GM10266 (cell line): ENCODE measurements around the gene RERG.
"Not testable (repeated sequence)": the region's sequence is repeated elsewhere in the genome, so short reads cannot be mapped to it uniquely, and the experiment has no call there.

Source experiments
- DNase-seq: peaks from one replicate; pipeline ENCODE4 v3.0.0; 2012; ENCODE audit errors: extremely low spot score
- TF ChIP-seq, protein P1 (sequence below): IDR thresholded peaks from 2 replicates; pipeline ENCODE4 v1.5.1; 2012; ENCODE audit warnings: mild to moderate bottlenecking, low read depth; ENCODE audit not compliant: control insufficient read depth, insufficient read depth; ENCODE audit errors: missing control alignments

The RERG gene

DNA sequence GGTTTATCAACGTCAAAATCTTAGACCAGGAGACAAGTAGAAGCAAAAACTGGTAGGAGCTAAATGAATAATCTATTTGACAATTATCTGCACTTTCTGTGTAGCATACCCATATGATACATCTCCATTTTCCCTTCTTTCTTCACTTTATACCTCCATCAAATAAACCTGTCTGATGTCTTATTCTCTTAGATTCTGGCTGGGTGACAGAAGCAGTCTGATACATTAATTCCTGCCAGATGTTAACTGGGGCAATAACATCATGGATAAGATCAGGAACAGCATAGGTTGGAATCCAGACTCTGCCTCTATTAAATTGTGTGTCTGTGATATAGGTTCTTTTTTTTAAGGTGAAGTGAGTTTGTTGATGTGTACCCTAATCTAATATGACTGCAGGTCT lies 11.7 kb upstream of the RERG start:
- TF ChIP-seq, protein P1, sequence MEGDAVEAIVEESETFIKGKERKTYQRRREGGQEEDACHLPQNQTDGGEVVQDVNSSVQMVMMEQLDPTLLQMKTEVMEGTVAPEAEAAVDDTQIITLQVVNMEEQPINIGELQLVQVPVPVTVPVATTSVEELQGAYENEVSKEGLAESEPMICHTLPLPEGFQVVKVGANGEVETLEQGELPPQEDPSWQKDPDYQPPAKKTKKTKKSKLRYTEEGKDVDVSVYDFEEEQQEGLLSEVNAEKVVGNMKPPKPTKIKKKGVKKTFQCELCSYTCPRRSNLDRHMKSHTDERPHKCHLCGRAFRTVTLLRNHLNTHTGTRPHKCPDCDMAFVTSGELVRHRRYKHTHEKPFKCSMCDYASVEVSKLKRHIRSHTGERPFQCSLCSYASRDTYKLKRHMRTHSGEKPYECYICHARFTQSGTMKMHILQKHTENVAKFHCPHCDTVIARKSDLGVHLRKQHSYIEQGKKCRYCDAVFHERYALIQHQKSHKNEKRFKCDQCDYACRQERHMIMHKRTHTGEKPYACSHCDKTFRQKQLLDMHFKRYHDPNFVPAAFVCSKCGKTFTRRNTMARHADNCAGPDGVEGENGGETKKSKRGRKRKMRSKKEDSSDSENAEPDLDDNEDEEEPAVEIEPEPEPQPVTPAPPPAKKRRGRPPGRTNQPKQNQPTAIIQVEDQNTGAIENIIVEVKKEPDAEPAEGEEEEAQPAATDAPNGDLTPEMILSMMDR: no peak
- DNase-seq: no peak

DNA sequence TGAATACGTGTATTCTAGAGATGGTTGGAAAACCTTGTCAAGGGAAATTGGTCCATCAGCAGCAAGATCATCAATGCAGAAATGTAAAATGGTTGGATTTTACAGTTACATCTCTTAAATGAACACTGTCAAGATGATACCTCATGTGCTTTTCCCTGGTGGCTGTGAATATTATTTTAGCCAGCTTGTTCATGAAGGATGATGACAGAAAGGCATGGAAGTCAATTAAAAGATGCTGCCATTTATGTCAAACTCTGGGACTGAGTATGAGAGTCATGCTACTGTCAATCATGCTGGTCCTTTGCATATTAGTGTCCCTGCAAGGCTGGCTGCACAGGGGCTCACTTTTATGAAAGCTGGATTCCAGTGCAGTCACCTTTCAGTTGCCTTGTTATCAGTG lies 10.3 kb upstream of the RERG start:
- no peak for DNase-seq
- TF ChIP-seq, protein P1: no peak

- DNase-seq: no peak
- TF ChIP-seq, protein P1: no peak
Measured at GRCh38 chr12:15230751-15231150, 9.5 kb upstream of the RERG start.

DNA sequence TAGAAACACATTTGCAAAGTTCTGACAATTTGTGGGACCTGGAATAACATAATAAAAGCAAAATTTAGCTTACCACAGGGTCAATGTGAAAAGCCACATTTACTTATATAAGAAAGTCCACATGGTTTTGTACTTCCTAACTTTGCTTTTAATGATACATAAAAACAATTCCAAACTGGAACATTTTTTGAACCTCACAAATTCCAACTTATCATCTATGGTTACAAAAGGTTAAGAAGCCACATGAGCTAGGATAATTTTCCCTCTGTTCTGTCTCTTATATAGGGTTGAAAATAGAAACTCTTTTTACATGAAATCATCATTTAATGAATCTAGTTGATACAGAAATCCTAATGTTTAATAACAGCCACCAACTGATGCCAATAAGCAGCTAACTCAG lies 8.9 kb upstream of the RERG start:
- no peak for DNase-seq
- TF ChIP-seq, protein P1: no peak

DNA sequence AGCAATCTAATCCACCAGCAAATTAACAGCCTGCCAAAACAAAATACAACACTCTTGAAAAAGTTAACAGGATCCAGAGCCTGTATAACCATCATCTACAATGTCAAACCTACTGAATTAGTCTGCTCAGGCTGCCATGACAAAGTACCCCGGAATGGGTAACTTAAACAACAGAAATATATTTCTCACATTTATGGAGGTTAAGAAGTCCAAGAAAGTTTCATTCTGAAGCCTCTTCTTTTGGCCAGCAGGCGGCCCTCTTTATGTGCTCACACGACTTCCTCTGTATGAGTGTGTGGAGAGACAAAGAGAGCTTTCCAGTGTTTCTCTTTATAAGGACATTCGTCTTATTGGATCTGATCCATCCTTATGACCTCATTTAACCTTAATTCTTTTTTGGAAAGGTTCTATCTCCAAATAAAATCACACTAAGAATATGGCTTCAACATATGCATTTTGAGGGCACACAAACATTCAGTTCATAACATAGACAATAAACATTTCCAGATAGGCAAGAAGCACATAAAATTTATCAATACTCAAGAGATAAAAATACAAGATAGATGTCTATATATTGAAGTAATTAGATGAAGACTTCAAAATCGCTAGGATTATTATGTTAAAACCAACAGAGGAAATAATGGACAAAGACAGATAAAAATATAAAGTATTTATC lies 5.9 kb upstream of the RERG start:
- peak; percentile 29 for DNase-seq
- TF ChIP-seq, protein P1: peak; percentile 39

DNA sequence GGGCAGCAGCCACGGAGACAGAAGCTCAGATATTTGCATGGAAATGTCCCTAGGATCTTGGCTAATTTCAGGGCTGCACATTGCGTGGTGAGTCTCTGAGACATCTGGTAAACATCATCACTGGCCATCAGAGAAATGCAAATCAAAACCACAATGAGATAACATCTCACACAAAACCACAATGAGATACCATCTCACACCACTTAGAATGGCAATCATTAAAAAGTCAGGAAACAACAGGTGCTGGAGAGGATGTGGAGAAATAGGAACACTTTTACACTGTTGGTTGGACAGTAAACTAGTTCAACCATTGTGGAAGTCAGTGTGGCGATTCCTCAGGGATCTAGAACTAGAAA lies 4.6 kb upstream of the RERG start:
- not testable (repeated sequence) for DNase-seq

DNA sequence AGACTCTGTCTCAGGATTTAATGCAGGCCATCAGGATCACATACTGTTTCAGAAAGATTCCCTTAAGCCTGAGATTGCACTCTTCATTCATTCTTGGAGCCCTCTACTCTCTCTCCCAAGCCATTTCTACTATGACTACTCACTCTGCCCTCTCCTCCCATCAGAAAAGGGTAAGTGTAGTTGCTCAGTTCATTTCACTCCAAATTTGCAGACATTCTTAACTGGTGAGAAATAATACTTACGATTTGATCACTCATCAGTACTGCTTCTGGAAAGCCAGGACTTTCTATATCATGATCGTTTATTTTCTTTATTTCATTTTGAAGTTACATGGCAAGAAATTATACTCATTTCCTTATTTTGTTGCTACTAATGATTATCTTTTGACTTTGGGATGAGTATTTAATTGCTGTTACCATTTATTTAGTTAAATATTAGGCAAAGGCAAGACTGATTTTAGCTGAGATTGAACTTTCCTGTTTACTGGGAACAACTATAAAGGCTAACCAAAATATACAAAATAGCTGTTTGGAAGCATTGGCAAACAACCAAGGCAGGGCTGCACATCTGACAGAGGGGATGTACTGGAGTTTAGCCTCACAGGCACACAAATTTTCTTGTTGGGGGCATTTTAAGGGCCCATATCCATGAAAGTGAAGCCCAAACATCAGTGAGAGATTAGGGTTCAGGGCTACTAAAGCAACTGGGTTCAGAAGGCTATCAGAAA lies 4.1 kb upstream of the RERG start:
- TF ChIP-seq, protein P1: no peak
- DNase-seq: no peak
